K562 (cell line): ENCODE data around the gene RAB24. TPM values are rescaled to one million over a fixed set of nuclear protein-coding genes. Genes with fewer than 3 reads are reported as not detected.

Source experiments
- CBX3 ChIP-seq, 2 experiments: IDR thresholded peaks; 1 replicate in 1 of 2; 2 replicates in 1 of 2; pipeline ENCODE4 v1.6.1; 2012; ENCODE audit warnings: inconsistent platforms in 2 of 2, low read length in 2 of 2, borderline replicate concordance in 1 of 2, control low read depth in 1 of 2
- E4F1 ChIP-seq: fragments of 250-450 bp; sonication (Bioruptor Pico); IDR thresholded peaks from 2 replicates; pipeline ENCODE4 v1.5.0; 2021; ENCODE audit warnings: mild to moderate bottlenecking, borderline replicate concordance
- GATAD2B ChIP-seq: fragments of 450-650 bp; IDR thresholded peaks from 2 replicates; pipeline ENCODE4 v1.6.1; 2017; ENCODE audit warnings: mild to moderate bottlenecking, borderline replicate concordance
- HLTF ChIP-seq: fragments of 450-650 bp; IDR thresholded peaks from 2 replicates; pipeline ENCODE4 v1.6.1; 2016
- MTA3 ChIP-seq: fragments of 450-650 bp; formaldehyde crosslinking; IDR thresholded peaks from 2 replicates; pipeline ENCODE4 v1.6.1; 2017; ENCODE audit warnings: mild to moderate bottlenecking, borderline replicate concordance
- NCOA2 ChIP-seq, 2 experiments: fragments of 450-650 bp; IDR thresholded peaks; 2 replicates each; pipeline ENCODE4 v1.6.1; 2018; ENCODE audit warnings: mild to moderate bottlenecking in 2 of 2, moderate library complexity in 1 of 2; ENCODE audit not compliant: partially characterized antibody in 2 of 2
- PBX2 ChIP-seq, 2 experiments: IDR thresholded peaks in 1 of 2; conservative IDR thresholded peaks in 1 of 2; 2 replicates each; pipeline ENCODE4 v1.6.1; 2016; ENCODE audit warnings: low read depth in 2 of 2, mild to moderate bottlenecking in 1 of 2, missing compliant biosample characterization in 1 of 2, missing genetic modification characterization in 1 of 2, moderate library complexity in 1 of 2
- SMARCE1 ChIP-seq: fragments of 450-650 bp; IDR thresholded peaks from 2 replicates; pipeline ENCODE4 v1.7.1; 2016; ENCODE audit warnings: mild to moderate bottlenecking
- TBL1XR1 ChIP-seq, 2 experiments: IDR thresholded peaks; 2 replicates each; pipeline ENCODE4 v1.6.1; 2012; ENCODE audit warnings: improper control_type of control experiment in 2 of 2, low read length in 2 of 2, mild to moderate bottlenecking in 1 of 2
- TCF3 ChIP-seq: sonication (generic); formaldehyde crosslinking; IDR thresholded peaks from 2 replicates; pipeline ENCODE4 v1.4.0; 2020; ENCODE audit warnings: mild to moderate bottlenecking, missing genetic modification reagents
- XRCC4 ChIP-seq: IDR thresholded peaks from one replicate; pipeline ENCODE4 v1.6.1; 2011; ENCODE audit not compliant: insufficient read depth, insufficient read length; ENCODE audit errors: extremely low read depth
- ZNF3 ChIP-seq: fragments of 250-450 bp; sonication (Bioruptor Pico); IDR thresholded peaks from 2 replicates; pipeline ENCODE4 v1.5.0; 2021; ENCODE audit warnings: mild to moderate bottlenecking, moderate library complexity
- ZNF77 ChIP-seq: fragments of 250-450 bp; sonication (Bioruptor Pico); IDR thresholded peaks from 2 replicates; pipeline ENCODE4 v1.5.0; 2020
- polyA plus RNA-seq, 8 experiments: library from polyadenylated mRNA; depleted of rRNA in 4 of 8; stranded (reverse) in 5 of 8; unstranded in 3 of 8; fragments of >200 nt; fragmentation: Nextera tagmentation in 2 of 8; fragmentation: Illumina TruSeq in 1 of 8; extraction: Ambion mirVana in 2 of 8; extraction: Trizol in 1 of 8; gene quantifications; 2 replicates each; pipeline versions ENCODE4 v1.2.1 to v1.2.3, GENCODE V29; 2011 to 2014; ENCODE audit warnings: inconsistent platforms in 1 of 8, missing spikeins in 1 of 8
- total RNA-seq, 7 experiments: library from RNA; depleted of rRNA in 6 of 7; stranded (reverse); fragments of >200 nt in 6 of 7; fragmentation: Illumina TruSeq in 2 of 7; extraction: Trizol in 2 of 7; gene quantifications; 2 replicates each; pipeline versions ENCODE4 v1.2.1 to v1.2.3, GENCODE V29; 2011 to 2021; ENCODE audit warnings: low replicate concordance in 1 of 7
- TF ChIP-seq, protein P1 (sequence below), 2 experiments: fragments of 450-650 bp; formaldehyde crosslinking in 1 of 2; IDR thresholded peaks; 2 replicates each; pipeline versions ENCODE4 v1.4.0 to v1.6.1; 2014 to 2020; ENCODE audit warnings: mild to moderate bottlenecking in 2 of 2, borderline replicate concordance in 1 of 2, low read depth in 1 of 2

The RAB24 gene
- total and polyA plus RNA-seq, 9 of the 15 experiments (the other 6 are each of a cell fraction or from before 2014, with no cell fraction given), result 13.9 to 107 (median 34.8) TPM

DNA sequence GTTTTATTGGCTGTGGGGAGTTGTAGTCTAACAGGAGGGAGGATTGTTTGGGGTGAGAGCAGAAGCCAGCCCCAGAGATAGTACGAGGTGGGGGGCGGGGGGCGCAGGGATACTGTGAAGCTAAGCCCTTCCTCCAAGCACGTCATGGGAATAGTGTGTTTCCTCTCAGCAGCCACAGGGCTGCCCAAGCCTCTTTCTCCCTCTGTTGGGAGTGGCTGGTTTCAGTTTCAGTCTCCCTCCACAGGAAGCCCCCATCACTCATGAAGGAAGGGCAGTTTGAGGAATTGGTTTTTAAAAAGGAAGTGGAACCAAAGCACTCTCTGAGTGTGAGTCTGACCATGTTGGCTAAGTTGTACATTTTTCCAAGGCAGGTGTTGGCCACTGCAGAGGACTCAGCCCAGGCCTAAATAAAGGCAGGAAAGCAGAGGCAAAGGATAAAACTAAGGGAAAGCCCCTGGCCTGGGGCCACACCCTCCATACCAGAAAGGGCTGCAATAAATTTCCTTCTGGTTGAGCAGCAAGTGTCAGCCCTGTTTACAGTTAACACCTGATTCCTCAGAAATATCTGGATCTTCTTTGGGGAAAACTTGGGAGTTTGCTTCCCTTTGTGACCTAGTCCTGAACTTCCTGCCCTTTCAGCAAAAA lies 3.2 kb downstream of the RAB24 start (continued):
- TF ChIP-seq, protein P1, sequence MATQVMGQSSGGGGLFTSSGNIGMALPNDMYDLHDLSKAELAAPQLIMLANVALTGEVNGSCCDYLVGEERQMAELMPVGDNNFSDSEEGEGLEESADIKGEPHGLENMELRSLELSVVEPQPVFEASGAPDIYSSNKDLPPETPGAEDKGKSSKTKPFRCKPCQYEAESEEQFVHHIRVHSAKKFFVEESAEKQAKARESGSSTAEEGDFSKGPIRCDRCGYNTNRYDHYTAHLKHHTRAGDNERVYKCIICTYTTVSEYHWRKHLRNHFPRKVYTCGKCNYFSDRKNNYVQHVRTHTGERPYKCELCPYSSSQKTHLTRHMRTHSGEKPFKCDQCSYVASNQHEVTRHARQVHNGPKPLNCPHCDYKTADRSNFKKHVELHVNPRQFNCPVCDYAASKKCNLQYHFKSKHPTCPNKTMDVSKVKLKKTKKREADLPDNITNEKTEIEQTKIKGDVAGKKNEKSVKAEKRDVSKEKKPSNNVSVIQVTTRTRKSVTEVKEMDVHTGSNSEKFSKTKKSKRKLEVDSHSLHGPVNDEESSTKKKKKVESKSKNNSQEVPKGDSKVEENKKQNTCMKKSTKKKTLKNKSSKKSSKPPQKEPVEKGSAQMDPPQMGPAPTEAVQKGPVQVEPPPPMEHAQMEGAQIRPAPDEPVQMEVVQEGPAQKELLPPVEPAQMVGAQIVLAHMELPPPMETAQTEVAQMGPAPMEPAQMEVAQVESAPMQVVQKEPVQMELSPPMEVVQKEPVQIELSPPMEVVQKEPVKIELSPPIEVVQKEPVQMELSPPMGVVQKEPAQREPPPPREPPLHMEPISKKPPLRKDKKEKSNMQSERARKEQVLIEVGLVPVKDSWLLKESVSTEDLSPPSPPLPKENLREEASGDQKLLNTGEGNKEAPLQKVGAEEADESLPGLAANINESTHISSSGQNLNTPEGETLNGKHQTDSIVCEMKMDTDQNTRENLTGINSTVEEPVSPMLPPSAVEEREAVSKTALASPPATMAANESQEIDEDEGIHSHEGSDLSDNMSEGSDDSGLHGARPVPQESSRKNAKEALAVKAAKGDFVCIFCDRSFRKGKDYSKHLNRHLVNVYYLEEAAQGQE (IDR thresholded peaks at IDR 0.05; ENCODE audit: borderline replicate concordance), result peak; percentile 4; the same call in 1 of the 2 replicates
- TF ChIP-seq, protein P1 (CRISPR knock-in tag; IDR thresholded peaks at IDR 0.05; ENCODE audit: low read depth), result no peak
- no peak for TF ChIP-seq NCOA2 (IDR thresholded peaks at IDR 0.05; ENCODE audit: partially characterized antibody in 2 of 2)
- TF ChIP-seq ZNF77 (CRISPR knock-in tag), result no peak
- no peak for TF ChIP-seq XRCC4
- TF ChIP-seq HLTF, result no peak
- peak; percentile 36; the same call in 1 of the 2 replicates for TF ChIP-seq SMARCE1
- TF ChIP-seq TBL1XR1 (IDR thresholded peaks at IDR 0.05; ENCODE audit: low read length in 2 of 2), result 0 out of 4 replicates have a peak, but pooled peaks of 1 of the 2 experiments have one; percentile 22
- TF ChIP-seq TCF3 (CRISPR knock-in tag), result no peak
- no peak for TF ChIP-seq E4F1 (CRISPR knock-in tag)
- TF ChIP-seq PBX2 (CRISPR knock-in tag; IDR thresholded peaks at IDR 0.05; ENCODE audit: low read depth), result no peak
- peak; percentile 60 for TF ChIP-seq PBX2 (tag; conservative IDR thresholded peaks at IDR 0.05; ENCODE audit: low read depth)
- TF ChIP-seq ZNF3 (CRISPR knock-in tag), result no peak
- TF ChIP-seq MTA3, result peak; percentile 59; the same call in 1 of the 2 replicates
- TF ChIP-seq GATAD2B, result no peak
- TF ChIP-seq CBX3 (IDR thresholded peaks at IDR 0.05; ENCODE audit: borderline replicate concordance in 1 of 2, low read length in 2 of 2), result peak in 1 of 2 experiments; percentile 41; a peak in 1 of 3 replicates
